Activated naive CD4-positive, alpha-beta T cell treated with anti-CD3 and anti-CD28 coated beads for 36 hours (primary cell): Measurements from ENCODE around the gene TTYH2. TPM values are rescaled to one million over a fixed set of nuclear protein-coding genes. Genes with fewer than 3 reads are reported as not detected.
"Not testable (repeated sequence)": the region's sequence is repeated elsewhere in the genome, so short reads cannot be mapped to it uniquely, and the experiment has no call there.

ENCODE experiments used
- CTCF ChIA-PET: fragments of 350-600 bp; sonication (Branson Sonifier 250); formaldehyde crosslinking; loops from one replicate; lab custom pipeline; 2021; ENCODE audit warnings: antibody characterized with exemption; lab: Charles Lee
- DNase-seq: peaks from one replicate; pipeline ENCODE4 v3.0.0-alpha.2; 2020
- H3K27ac Mint-ChIP-seq: one replicate; pipeline ENCODE4 v1.8.0; 2021; ENCODE audit warnings: mild to moderate bottlenecking, mixed read lengths
- H3K27me3 Mint-ChIP-seq: one replicate; pipeline ENCODE4 v1.8.0; 2021; ENCODE audit warnings: low read depth, mixed read lengths
- H3K36me3 Mint-ChIP-seq: one replicate; pipeline ENCODE4 v1.8.0; 2021; ENCODE audit warnings: low read depth, mixed read lengths
- H3K4me1 Mint-ChIP-seq: one replicate; pipeline ENCODE4 v1.8.0; 2021; ENCODE audit warnings: low read depth, mixed read lengths
- H3K4me3 Mint-ChIP-seq: one replicate; pipeline ENCODE4 v1.8.0; 2021; ENCODE audit warnings: mild to moderate bottlenecking, moderate library complexity, mixed read lengths
- H3K9me3 Mint-ChIP-seq: one replicate; pipeline ENCODE4 v1.8.0; 2021; ENCODE audit warnings: mixed read lengths
- intact Hi-C: fragments of 100-400 bp; cut with micrococcal nuclease; formaldehyde crosslinking; loops from one replicate; pipeline ENCODE4 v1.15.1; 2023
- total RNA-seq, 2 experiments: library from RNA; stranded (reverse); gene quantifications; one replicate each; pipeline ENCODE4 v1.2.3, GENCODE V29; 2021

The TTYH2 gene
- total RNA-seq, 2 experiments from 2014 or later: 2.5 to 2.8 TPM

DNA sequence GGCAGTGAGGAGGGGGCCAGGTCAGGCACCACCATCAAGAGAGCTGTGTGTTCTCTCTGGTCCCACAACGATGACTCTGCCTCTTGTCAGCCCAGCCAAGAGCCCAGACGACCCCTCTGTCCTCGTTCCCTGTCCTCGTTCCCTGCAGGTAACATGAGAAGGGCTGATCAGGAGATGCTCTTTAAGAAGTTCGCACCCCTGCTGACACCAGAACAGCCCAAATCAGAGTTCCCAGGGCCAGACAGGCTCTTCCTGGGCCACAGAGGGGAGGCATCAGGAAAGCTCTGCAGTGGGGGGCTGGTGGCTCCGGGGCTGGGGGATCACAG lies 47.1 kb downstream of the TTYH2 start:
- H3K4me1 Mint-ChIP-seq: no peaks in the 10 kb centered on the region
- no peaks in the 10 kb centered on the region for H3K27me3 Mint-ChIP-seq
- no peak overlapping the region for H3K4me3 Mint-ChIP-seq
- intact Hi-C loops: no loop called here
- no peak overlapping the region for H3K27ac Mint-ChIP-seq
- CTCF ChIA-PET: no interaction called here
- no peak for DNase-seq
- H3K36me3 Mint-ChIP-seq: no peaks in the 10 kb centered on the region
- no peaks in the 10 kb centered on the region for H3K9me3 Mint-ChIP-seq

- no peaks in the 10 kb centered on the region for H3K4me1 Mint-ChIP-seq
- H3K27me3 Mint-ChIP-seq: no peaks in the 10 kb centered on the region
- H3K9me3 Mint-ChIP-seq: no peaks in the 10 kb centered on the region
- no peak overlapping the region for H3K27ac Mint-ChIP-seq
- no peaks in the 10 kb centered on the region for H3K36me3 Mint-ChIP-seq
- DNase-seq: no peak
- CTCF ChIA-PET: no interaction called here
- H3K4me3 Mint-ChIP-seq: no peak overlapping the region
- intact Hi-C loops: no loop called here
Observed at GRCh38 chr17:74262601-74263000, 49.2 kb downstream of the TTYH2 start.

GRCh38 chr17:74267054-74267453 lies 53.7 kb downstream of the TTYH2 start:
- H3K4me1 Mint-ChIP-seq, H3K27ac Mint-ChIP-seq, intact Hi-C loops, H3K4me3 Mint-ChIP-seq, DNase-seq, H3K36me3 Mint-ChIP-seq, H3K27me3 Mint-ChIP-seq, H3K9me3 Mint-ChIP-seq: not testable (repeated sequence)
- CTCF ChIA-PET: interaction anchor here (1.4 kb wide), 1 partner anchor 102 kb away, joined by 3 read pairs; no protein-coding TSS in a partner anchor

GRCh38 chr17:74267579-74267978 lies 54.2 kb downstream of the TTYH2 start:
- no peaks in the 10 kb centered on the region for H3K36me3 Mint-ChIP-seq
- intact Hi-C loops: no loop called here
- CTCF ChIA-PET: interaction anchor here (1.4 kb wide), 1 partner anchor 101 kb away, joined by 3 read pairs; no protein-coding TSS in a partner anchor
- H3K9me3 Mint-ChIP-seq: no peaks in the 10 kb centered on the region
- H3K4me1 Mint-ChIP-seq: no peaks in the 10 kb centered on the region
- no peak for DNase-seq
- no peak overlapping the region for H3K27ac Mint-ChIP-seq
- H3K27me3 Mint-ChIP-seq: no peaks in the 10 kb centered on the region
- no peak overlapping the region for H3K4me3 Mint-ChIP-seq

GRCh38 chr17:74267987-74268499 lies 54.7 kb downstream of the TTYH2 start:
- CTCF ChIA-PET: interaction anchor here (0.6 to 1.4 kb wide), 2 partner anchors 57 to 101 kb away, joined by 3 read pairs; no protein-coding TSS in a partner anchor
- Mint-ChIP-seq H3K36me3 (no peaks in the 10 kb centered on the region), H3K4me3 (no peak overlapping the region), H3K4me1 (no peaks in the 10 kb centered on the region), H3K9me3 (no peaks in the 10 kb centered on the region), H3K27me3 (no peaks in the 10 kb centered on the region), H3K27ac (no peak overlapping the region)
- intact Hi-C loops: no loop called here
- no peak for DNase-seq

- no peak overlapping the region for H3K27ac Mint-ChIP-seq
Observed at GRCh38 chr17:74268558-74268957, 55.2 kb downstream of the TTYH2 start.

GRCh38 chr17:74270333-74270732 lies 57.0 kb downstream of the TTYH2 start:
- intact Hi-C loops: no loop called here
- peaks cover 3% of the 10 kb centered on the region for H3K27me3 Mint-ChIP-seq
- no peak for DNase-seq
- no peaks in the 10 kb centered on the region for H3K36me3 Mint-ChIP-seq
- CTCF ChIA-PET: no interaction called here
- no peaks in the 10 kb centered on the region for H3K9me3 Mint-ChIP-seq
- H3K4me3 Mint-ChIP-seq: no peak overlapping the region
- H3K4me1 Mint-ChIP-seq: peaks cover 14% of the 10 kb centered on the region
- H3K27ac Mint-ChIP-seq: no peak overlapping the region

More at GRCh38 chr17:74268558-74268957, 55.2 kb downstream of the TTYH2 start:
- Mint-ChIP-seq H3K27me3 (no peaks in the 10 kb centered on the region), H3K9me3 (no peaks in the 10 kb centered on the region), H3K4me3 (no peak overlapping the region), H3K4me1 (peaks cover under 1% of the 10 kb centered on the region), H3K36me3 (no peaks in the 10 kb centered on the region)
- DNase-seq: no peak
- CTCF ChIA-PET: interaction anchor here (0.6 kb wide), 1 partner anchor 58 kb away, joined by 3 read pairs; no protein-coding TSS in a partner anchor
- intact Hi-C loops: no loop called here

GRCh38 chr17:74271281-74271680 lies 57.9 kb downstream of the TTYH2 start:
- H3K27me3 Mint-ChIP-seq: peaks cover 3% of the 10 kb centered on the region
- H3K27ac Mint-ChIP-seq: no peak overlapping the region
- no peak for DNase-seq
- CTCF ChIA-PET: interaction anchor here (1.4 kb wide), 1 partner anchor 13 kb away, joined by 3 read pairs; no protein-coding TSS in a partner anchor
- peaks cover 14% of the 10 kb centered on the region for H3K4me1 Mint-ChIP-seq
- intact Hi-C loops: no loop called here
- no peaks in the 10 kb centered on the region for H3K36me3 Mint-ChIP-seq
- no peak overlapping the region for H3K4me3 Mint-ChIP-seq
- H3K9me3 Mint-ChIP-seq: no peaks in the 10 kb centered on the region

DNA sequence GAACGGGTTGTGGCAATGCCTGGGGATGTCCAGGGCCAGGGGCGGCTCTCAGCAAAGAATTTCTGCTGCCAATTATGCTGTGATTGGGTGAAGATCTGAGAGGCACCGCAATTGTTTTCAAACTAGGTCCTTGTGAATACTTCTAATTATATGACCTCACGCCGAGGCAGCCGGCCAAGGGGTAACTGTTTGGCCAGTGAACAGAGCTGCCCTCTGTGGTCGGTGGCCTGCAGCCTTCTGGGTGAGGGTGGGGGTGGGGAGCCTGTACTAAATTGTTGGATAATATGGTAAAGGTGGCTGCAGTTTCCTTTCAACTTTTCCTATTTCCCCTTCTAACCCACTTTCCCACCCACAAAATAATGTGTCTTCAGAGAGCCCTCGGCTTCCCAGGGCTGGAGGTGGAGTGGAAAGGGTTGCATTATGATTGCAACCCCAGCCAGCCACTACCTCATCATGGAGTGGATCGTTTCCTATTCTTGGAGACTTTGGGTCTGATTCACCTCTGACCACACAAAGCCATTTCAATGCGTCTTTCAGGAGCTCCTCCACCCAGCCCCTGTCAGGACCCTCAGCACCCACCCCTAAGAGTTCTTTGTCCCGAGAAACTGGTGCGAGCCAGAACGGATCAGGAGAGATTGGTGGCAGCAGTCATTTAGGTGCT lies 58.7 kb downstream of the TTYH2 start:
- intact Hi-C loops: no loop called here
- H3K4me1 Mint-ChIP-seq: peaks cover 14% of the 10 kb centered on the region
- peaks cover 3% of the 10 kb centered on the region for H3K27me3 Mint-ChIP-seq
- CTCF ChIA-PET: interaction anchor here (1.4 kb wide), 1 partner anchor 13 kb away, joined by 3 read pairs; no protein-coding TSS in a partner anchor
- H3K4me3 Mint-ChIP-seq: no peak overlapping the region
- H3K9me3 Mint-ChIP-seq: no peaks in the 10 kb centered on the region
- no peak for DNase-seq
- H3K27ac Mint-ChIP-seq: no peak overlapping the region
- H3K36me3 Mint-ChIP-seq: no peaks in the 10 kb centered on the region

DNA sequence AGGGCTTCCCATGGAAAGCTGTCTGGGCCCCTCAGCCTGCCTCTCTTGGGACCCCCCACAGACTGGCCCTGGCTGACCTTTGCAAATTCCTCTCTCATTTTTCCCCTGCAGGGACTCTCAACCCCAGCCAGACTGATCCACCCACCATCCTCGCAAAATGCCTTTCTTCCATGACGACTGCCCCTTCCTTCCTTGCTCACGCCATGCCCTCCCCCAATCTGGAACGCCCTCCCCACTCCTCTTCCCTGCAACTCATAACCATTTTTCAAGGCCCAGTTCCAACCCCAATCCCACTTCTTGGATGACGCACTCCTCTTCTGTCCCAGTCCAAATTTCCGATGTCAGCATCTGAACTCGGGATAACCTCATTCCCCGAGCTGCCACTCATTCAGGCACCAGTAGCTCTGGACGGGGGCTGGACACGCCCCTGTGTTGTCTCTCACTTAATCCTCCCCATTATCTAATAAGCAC lies 59.4 kb downstream of the TTYH2 start:
- H3K4me1 Mint-ChIP-seq: peaks cover 14% of the 10 kb centered on the region
- H3K36me3 Mint-ChIP-seq: no peaks in the 10 kb centered on the region
- H3K9me3 Mint-ChIP-seq: no peaks in the 10 kb centered on the region
- H3K27me3 Mint-ChIP-seq: peaks cover 3% of the 10 kb centered on the region
- no peak overlapping the region for H3K4me3 Mint-ChIP-seq
- no peak for DNase-seq
- no peak overlapping the region for H3K27ac Mint-ChIP-seq
- intact Hi-C loops: no loop called here
- CTCF ChIA-PET: no interaction called here

GRCh38 chr17:74274060-74274708 lies 60.8 kb downstream of the TTYH2 start, which contains the start of gene DNAI2:
TSS of gene DNAI2 (plus strand) at chr17:74274234. CDS start at chr17:74281818, 7,584 bp downstream.
- CTCF ChIA-PET: no interaction called here
- intact Hi-C loops: no loop called here
- DNase-seq: peak; percentile 24
- no peaks in the 10 kb centered on the region for H3K9me3 Mint-ChIP-seq
- peaks cover 3% of the 10 kb centered on the region for H3K27me3 Mint-ChIP-seq
- no peaks in the 10 kb centered on the region for H3K36me3 Mint-ChIP-seq
- no peak within 1 kb of the TSS for H3K27ac Mint-ChIP-seq
- peak within 1 kb of the TSS; percentile 53 for H3K4me3 Mint-ChIP-seq
- peaks cover 14% of the 10 kb centered on the region for H3K4me1 Mint-ChIP-seq

GRCh38 chr17:74274709-74275340 lies 61.5 kb downstream of the TTYH2 start:
- CTCF ChIA-PET: interaction anchor here (1.0 kb wide), 1 partner anchor 10 kb away, joined by 3 read pairs; no protein-coding TSS in a partner anchor
- no peak overlapping the region for H3K27ac Mint-ChIP-seq
- no peaks in the 10 kb centered on the region for H3K36me3 Mint-ChIP-seq
- no peaks in the 10 kb centered on the region for H3K9me3 Mint-ChIP-seq
- DNase-seq: no peak
- H3K27me3 Mint-ChIP-seq: peaks cover 3% of the 10 kb centered on the region
- no peak overlapping the region for H3K4me3 Mint-ChIP-seq
- intact Hi-C loops: no loop called here
- H3K4me1 Mint-ChIP-seq: peaks cover 16% of the 10 kb centered on the region
